NCI-H2029 treated with DMSO at 0.1 percent for 48 hours (cell line): ENCODE results near the gene SRD5A3.

ENCODE experiments used
- DNase-seq: peaks from one replicate; lab custom pipeline; 2025; lab: John Stamatoyannopoulos, UW

SRD5A3 gene

GRCh38 chr4:55409468-55410171, 63.6 kb downstream of the SRD5A3 start:
- no peak for DNase-seq

- DNase-seq, result no peak
Measured at GRCh38 chr4:55410431-55410830, 64.4 kb downstream of the SRD5A3 start.

- DNase-seq, result no peak
Measured at GRCh38 chr4:55411621-55412020, 65.6 kb downstream of the SRD5A3 start.

GRCh38 chr4:55416176-55416575, 70.1 kb downstream of the SRD5A3 start:
- no peak for DNase-seq
